AG04450 (cell line): ENCODE data around the gene AKAP14. TPM values are rescaled to one million over a fixed set of nuclear protein-coding genes. Genes with fewer than 3 reads are reported as not detected.
A peak's percentile ranks its signal among the peaks of the same experiment; 100 is the strongest.

Experiments
- CTCF ChIA-PET: fragments of 300-600, 350-600 bp; formaldehyde crosslinking; extraction: SDS; loops from one replicate; lab custom pipeline; 2022; ENCODE audit warnings: antibody characterized with exemption, inconsistent platforms; lab: Charles Lee
- POLR2A ChIA-PET: fragments of 350-600 bp; formaldehyde crosslinking; extraction: SDS; loops from one replicate; lab custom pipeline; 2021; ENCODE audit warnings: antibody characterized with exemption, inconsistent platforms; lab: Yijun Ruan, JAX
- DNase-seq: peaks from one replicate; pipeline ENCODE4 v3.0.0-alpha.2; 2011; ENCODE audit warnings: low read depth, low spot score
- H3K27ac ChIP-seq: one replicate; pipeline ENCODE4 v1.5.1; 2012; ENCODE audit warnings: low read depth, low read length, control low read depth
- H3K27me3 ChIP-seq: one replicate; pipeline ENCODE4 v1.6.0; 2012; ENCODE audit warnings: low read length; ENCODE audit not compliant: control insufficient read depth, insufficient read depth
- H3K4me3 ChIP-seq: 2 replicates; pipeline ENCODE4 v1.5.1; 2011; ENCODE audit warnings: mild to moderate bottlenecking, low read depth, low read length, control low read depth
- H3K9me3 ChIP-seq: 2 replicates; pipeline ENCODE4 v1.5.1; 2012; ENCODE audit warnings: low read length; ENCODE audit not compliant: control insufficient read depth, insufficient read depth
- CTCF ChIP-seq: IDR thresholded peaks from 2 replicates; pipeline ENCODE4 v1.5.1; 2011; ENCODE audit warnings: low read depth, low read length, control low read depth, inconsistent platforms
- polyA minus RNA-seq: library from RNA; depleted of rRNA, polyadenylated mRNA; stranded (reverse); fragments of >200 nt; gene quantifications from 2 replicates; pipeline ENCODE4 v1.2.3, GENCODE V29; 2011; rRNA and poly(A)+ RNA removed
- polyA plus RNA-seq: library from polyadenylated mRNA; depleted of rRNA; stranded (reverse); fragments of >200 nt; gene quantifications from 2 replicates; pipeline ENCODE4 v1.2.3, GENCODE V29; 2011; rRNA removed

The AKAP14 gene
- not detected in 2 replicates for polyA plus RNA-seq
- polyA minus RNA-seq, result not detected in 2 replicates

- DNase-seq, result no peak
- Histone ChIP-seq H3K27me3 (no peaks in the 10 kb centered on the region), H3K27ac (no peak within 1 kb of the TSS), H3K9me3 (no peaks in the 10 kb centered on the region; the same call in 1 of the 2 replicates), H3K4me3 (no peak within 1 kb of the TSS)
- POLR2A ChIA-PET, result no interaction called here
- CTCF ChIA-PET, result no interaction called here
- TF ChIP-seq CTCF, result no peak
Measured at GRCh38 chrX:119895843-119896326, at the start of gene AKAP14. Gene AKAP14 (plus strand): TSS chrX:119895893. CDS start chrX:119903224, 7,331 bp downstream.

DNA sequence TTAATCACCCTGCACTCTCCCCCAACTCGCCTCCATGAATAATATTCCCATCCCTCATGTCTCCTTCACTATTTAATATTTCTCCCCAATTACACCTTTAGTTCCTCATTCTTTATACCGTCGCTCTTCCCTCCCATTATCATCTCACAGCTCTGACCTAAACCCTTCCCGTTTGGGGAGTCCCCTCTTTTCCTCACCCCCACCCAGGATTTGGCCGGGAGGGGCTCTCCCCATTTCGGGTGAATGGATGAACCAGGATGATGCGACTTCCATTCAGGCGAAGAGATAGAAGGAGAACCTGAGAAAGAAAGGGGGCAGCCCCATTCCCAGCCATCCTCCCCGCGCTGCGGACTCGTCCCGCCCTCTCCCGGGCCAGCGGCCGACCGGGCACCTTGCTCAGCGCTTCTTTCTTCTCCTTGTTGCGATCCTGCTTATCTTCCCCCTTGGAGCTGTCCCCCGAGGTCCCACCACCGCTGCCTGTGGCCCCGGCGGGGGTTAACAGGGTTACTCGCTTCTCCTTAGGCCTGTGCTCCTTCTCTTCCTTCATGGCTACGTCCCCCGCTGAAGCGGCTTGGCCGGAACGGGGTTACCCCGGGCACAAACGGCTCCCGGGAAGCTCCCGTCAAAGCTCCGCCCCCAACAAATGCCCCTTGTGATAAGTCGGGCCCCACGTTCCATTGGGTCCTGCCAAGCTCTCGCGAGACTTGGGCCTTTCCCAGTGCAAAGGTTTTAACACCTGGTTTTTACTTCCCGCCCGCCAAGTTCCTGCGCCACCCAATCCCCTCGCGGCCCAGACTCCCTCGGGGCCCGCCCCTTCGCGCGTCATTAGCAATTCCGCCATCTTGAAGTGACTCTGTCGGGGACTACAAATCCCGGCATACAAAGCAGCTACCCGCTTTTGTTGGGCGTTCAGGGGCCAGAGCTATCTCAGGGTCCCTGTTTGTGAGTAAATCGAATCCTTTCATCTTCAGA is 43.0 kb upstream of the AKAP14 start, which contains the start of gene UPF3B:
Gene UPF3B (minus strand): TSS at position 582 of the 972 bp plus-strand sequence. CDS start 35 bp downstream, at position 547.
- no peaks in the 10 kb centered on the region for H3K9me3 ChIP-seq
- no peaks in the 10 kb centered on the region for H3K27me3 ChIP-seq
- CTCF ChIA-PET, result interaction anchor here (0.6 to 1.0 kb wide), 4 partner anchors 12 to 243 kb away, joined by 3 to 5 read pairs (median 4); partner anchors contain the start of gene RPL39
- peak; percentile 96 for DNase-seq
- TF ChIP-seq CTCF, result no peak
- peak within 1 kb of the TSS; percentile 72 for H3K4me3 ChIP-seq
- POLR2A ChIA-PET, result interaction anchor here (0.5 to 1.9 kb wide), 6 partner anchors 17 to 278 kb away, joined by 3 to 28 read pairs (median 6); partner anchors contain the start of genes NDUFA1, RNF113A, RPL39 and UBE2A
- H3K27ac ChIP-seq, result peak within 1 kb of the TSS; percentile 77

GRCh38 chrX:119853444-119853843 is 42.2 kb upstream of the AKAP14 start:
- ChIA-PET CTCF (interaction anchor here (0.6 to 1.0 kb wide), 4 partner anchors 11 to 244 kb away, joined by 3 to 5 read pairs (median 4); partner anchors contain the start of gene RPL39), POLR2A (interaction anchor here (0.9 to 1.9 kb wide), 5 partner anchors 17 to 279 kb away, joined by 3 to 28 read pairs (median 7); partner anchors contain the start of genes NDUFA1, RNF113A, RPL39 and UBE2A)
- peak overlapping the region; percentile 43 for H3K4me3 ChIP-seq
- no peaks in the 10 kb centered on the region for H3K27me3 ChIP-seq
- no peak overlapping the region for H3K27ac ChIP-seq
- DNase-seq, result no peak
- TF ChIP-seq CTCF, result no peak
- no peaks in the 10 kb centered on the region for H3K9me3 ChIP-seq

GRCh38 chrX:119870626-119871131 is 25.0 kb upstream of the AKAP14 start:
- no peak for TF ChIP-seq CTCF
- ChIA-PET POLR2A (interaction anchor here (1.0 to 1.9 kb wide), 3 partner anchors 18 to 79 kb away, joined by 7 to 9 read pairs (median 7); partner anchors contain the start of genes RPL39 and UPF3B), CTCF (interaction anchor here (1.2 kb wide), 1 partner anchor 172 kb away, joined by 4 read pairs; no protein-coding TSS in a partner anchor)
- H3K27me3 ChIP-seq, result no peaks in the 10 kb centered on the region
- peak overlapping the region; percentile 75 for H3K4me3 ChIP-seq
- DNase-seq, result no peak
- peak overlapping the region; percentile 91 for H3K27ac ChIP-seq
- no peaks in the 10 kb centered on the region for H3K9me3 ChIP-seq
